GM19372 (cell line): Measurements from ENCODE around the gene SCAPER.
"Not testable (repeated sequence)": the region's sequence is repeated elsewhere in the genome, so short reads cannot be mapped to it uniquely, and the experiment has no call there.

ENCODE experiments used
- ATAC-seq: cut with Tn5 transposase; IDR thresholded peaks from one replicate; pipeline ENCODE4 v1.9.1; 2021; ENCODE audit warnings: mild to moderate bottlenecking, low read depth, moderate library complexity; ENCODE audit not compliant: unreplicated experiment

SCAPER gene

DNA sequence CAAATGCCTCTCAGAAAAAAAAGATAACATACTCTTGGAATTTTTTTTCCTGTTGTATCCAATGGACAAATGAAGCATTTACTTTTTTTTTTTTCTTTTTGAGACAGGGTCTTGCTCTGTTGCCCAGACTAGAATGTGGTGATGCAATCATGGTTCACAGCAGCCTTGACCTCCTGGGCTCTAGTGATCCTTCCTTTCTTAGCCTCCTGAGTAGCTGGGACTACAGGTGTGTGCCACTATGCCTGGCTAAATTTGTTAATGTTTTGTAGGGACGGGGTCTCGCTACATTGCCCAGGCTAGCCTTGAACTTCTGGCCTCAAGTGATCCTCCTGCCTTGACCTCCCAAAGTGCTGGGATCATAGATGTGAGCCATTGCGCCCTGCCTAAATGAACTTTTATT is 401.3 kb downstream of the SCAPER start:
- ATAC-seq: no peak

GRCh38 chr15:76503121-76503520 is 402.0 kb downstream of the SCAPER start:
- ATAC-seq: no peak

- no peak for ATAC-seq
Observed at GRCh38 chr15:76502678-76503077, 402.5 kb downstream of the SCAPER start.

GRCh38 chr15:76502185-76502584 is 403.0 kb downstream of the SCAPER start:
- ATAC-seq: not testable (repeated sequence)

- ATAC-seq: no peak
Observed at GRCh38 chr15:76501726-76502125, 403.4 kb downstream of the SCAPER start.

DNA sequence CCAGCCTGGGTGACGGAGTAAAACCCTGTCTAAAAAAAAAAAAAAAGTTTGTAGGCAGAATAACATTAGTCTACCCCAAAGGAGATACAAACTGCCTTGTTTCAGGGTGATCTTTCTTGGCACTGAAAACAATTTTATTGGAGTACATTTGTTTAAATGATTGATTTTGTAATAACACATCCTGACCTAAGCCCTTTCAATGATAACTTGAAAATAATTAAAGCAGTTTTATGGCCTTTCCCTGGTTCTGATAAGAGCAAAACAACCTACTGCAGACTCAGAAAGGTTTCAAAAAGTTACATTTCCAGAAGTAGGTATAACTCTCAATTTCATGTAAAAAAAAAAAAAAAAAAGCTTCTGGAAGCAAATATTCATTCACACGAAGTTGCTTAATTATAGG is 404.1 kb downstream of the SCAPER start:
- no peak for ATAC-seq

GRCh38 chr15:76495487-76495886 is 409.7 kb downstream of the SCAPER start:
- ATAC-seq: no peak

DNA sequence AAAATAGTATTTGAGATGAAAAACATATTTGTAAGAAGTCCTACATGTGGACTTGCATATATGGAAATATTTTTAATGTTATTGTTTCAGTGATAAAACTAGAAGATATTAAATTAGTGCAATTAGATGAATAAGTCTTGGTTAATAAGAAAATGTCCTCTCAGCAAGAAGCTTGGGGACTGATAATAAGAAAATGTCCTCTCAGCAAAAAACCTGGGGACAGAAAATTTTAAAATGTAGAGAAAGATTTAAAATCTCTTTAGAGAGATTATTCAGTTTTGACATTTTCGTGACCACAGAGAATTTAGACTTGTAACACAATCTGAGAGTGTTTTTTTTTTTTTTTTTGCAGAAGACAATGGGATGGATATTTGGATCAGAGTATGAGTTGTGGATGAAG is 412.6 kb downstream of the SCAPER start:
- ATAC-seq: no peak

DNA sequence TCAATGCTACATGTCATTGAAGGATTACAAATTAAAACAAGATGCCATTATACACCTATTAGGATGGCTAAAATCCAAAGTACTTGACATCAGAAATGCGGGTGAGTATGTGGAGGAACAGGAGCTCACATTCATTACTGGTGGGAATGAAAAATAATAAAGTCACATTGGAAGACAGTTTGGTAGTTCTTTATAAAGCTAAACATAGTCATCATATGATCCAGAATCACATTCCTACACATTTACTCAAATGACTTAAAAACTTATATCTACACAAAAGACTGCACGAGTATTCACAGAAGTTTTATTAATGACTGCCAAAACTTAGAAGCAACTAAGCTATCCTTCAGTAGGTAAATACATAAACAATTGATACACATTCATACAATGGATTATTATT is 421.4 kb downstream of the SCAPER start:
- no peak for ATAC-seq

DNA sequence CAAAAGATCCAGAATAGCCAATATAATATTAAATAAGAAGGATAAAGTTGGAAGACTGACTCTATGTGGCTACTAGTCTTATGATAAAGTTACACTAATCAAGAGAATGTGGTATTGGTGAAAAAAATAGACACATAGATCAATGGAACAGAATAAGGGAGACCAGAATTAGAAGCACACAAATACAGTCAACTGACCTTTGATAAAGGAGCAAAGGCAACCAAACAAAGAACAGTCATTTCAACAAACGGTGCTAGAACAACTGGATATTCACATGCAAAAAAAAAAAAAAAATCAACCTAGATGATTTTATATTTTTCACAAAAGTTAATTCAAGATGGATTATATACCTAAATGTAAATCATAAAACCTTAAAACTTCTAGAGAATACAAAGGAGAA is 422.1 kb downstream of the SCAPER start:
- no peak for ATAC-seq

DNA sequence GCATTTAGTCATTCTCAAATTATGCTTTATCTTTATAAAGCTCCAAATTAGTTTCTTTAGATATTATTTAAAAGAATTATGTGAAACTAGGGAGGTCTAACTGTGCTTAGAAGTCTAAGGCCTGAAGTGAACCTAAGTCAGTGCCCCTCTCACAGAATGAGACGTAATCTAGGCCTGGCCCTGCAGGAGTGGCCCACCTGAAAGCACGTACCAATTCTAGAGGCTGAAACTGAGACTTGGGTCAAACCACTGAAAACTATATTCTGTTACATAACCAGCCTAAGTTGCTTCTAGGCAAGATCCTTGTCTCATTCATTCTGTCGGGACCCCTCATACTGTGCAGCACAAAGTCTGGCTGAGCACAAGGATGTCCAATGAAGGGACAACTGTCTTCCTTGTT is 424.9 kb downstream of the SCAPER start:
- ATAC-seq: no peak

- no peak for ATAC-seq
Observed at GRCh38 chr15:76470691-76471090, 434.4 kb downstream of the SCAPER start.

GRCh38 chr15:76468722-76469121 is 436.4 kb downstream of the SCAPER start:
- no peak for ATAC-seq

- ATAC-seq: no peak
Observed at GRCh38 chr15:76467136-76467535, 438.0 kb downstream of the SCAPER start.

GRCh38 chr15:76465728-76466127 is 439.4 kb downstream of the SCAPER start:
- ATAC-seq: no peak

- ATAC-seq: no peak
Observed at GRCh38 chr15:76464247-76464646, 440.9 kb downstream of the SCAPER start.

DNA sequence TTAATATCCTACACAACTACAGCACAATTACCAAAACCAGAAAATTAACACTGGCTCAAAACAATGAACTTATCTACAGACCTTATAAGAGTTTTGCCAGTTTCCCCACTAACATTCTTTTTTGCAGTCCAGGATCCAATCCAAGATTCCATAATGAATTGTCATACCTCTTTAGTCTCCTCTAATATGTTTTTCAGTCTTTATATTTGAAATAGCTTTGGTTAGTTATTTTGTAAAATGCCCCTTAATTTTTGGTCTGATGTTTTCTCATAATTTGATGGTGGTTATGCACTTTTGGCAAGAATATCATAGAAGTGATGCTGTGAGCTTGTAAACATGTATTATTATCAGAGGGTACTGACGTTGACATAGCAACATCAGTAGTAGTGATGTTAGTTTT is 444.3 kb downstream of the SCAPER start:
- no peak for ATAC-seq

GRCh38 chr15:76460347-76460746 is 444.8 kb downstream of the SCAPER start:
- ATAC-seq: no peak

DNA sequence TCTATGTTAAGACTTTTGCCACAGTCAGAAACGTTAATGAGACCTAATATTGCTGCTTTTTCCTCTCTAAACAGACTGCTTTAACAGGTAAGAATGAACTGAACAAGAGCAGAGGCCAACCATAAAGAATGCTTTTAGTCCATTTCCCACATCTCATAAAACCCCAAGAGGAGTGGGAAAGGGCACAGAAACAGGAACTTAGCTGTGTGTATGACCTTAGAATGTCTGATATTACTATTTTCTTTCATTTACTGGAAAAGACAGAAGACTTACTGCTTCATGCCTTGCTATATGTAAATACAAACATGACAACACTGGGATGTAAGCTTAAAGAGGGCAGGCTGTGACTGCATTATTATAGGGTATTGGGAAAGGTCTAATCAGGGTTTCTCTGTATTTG is 453.6 kb downstream of the SCAPER start:
- no peak for ATAC-seq

DNA sequence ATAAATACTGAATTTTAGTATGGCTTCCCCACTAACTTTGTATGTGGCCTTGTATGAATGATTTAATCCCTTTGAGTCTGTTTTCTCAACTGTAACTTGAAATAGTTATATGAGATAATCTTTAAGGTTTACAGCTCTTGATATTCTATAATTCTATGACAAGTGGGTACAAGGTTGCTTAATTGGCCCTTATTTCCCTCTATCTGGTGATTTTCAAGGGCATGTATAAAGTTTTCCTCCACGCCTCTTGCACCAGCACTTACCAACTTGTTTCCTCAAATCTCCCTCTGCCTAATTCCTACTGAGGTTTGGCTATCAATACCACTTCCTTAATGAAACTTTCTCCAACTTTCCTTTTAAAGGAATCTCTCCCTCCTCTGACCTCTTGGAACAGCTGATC is 455.7 kb downstream of the SCAPER start:
- no peak for ATAC-seq

DNA sequence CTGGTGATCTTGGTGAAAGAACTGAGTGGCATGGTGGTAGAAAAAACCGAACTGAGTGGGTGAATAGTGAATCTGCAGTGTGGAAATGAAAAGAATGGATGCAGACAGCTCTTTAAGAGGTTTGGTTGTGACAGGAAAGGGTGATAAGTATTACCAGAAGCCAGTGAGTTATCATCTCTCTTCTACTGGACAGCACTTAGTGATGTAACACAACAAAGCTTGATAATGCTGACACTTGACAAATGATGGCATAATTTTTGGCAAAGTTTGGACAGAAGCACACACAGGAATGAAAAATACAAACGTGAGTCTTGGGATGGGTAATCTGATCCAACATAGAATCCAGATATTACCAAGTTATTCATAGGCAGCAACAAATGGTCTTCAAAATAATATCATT is 456.4 kb downstream of the SCAPER start:
- ATAC-seq: no peak

DNA sequence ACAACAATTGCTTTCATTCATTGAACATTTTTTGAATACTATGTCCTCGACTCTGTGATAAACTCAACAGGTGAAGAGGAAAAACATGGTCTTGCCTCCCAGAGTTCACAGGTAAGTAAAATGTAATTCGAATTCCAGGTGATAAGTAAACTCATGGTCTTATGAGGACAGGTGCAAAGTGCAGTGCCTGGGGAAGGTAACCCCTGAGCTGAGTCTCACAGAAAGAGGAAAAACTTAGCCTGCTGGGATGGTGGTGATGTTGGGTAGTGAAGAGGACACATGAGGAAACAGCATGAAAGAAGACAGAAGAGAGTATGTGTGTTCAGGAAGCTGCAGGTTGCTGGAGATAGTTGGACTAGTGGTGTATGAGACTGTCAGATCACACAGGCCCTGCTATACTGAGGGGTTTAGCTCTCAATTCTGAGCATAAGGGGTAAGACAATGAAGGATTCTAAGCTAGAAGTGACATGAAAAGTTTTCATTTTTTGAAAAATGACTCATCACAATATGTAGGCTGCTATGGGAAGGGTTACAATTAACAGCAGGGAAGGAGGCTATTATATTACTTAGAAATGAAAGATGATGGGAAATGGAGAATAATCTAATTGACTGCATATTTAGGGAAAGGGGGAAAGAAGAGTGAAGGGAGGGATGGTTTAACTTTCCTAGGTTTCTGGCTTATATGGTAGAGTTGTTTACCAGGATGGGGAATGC is 457.3 kb downstream of the SCAPER start:
- no peak for ATAC-seq

DNA sequence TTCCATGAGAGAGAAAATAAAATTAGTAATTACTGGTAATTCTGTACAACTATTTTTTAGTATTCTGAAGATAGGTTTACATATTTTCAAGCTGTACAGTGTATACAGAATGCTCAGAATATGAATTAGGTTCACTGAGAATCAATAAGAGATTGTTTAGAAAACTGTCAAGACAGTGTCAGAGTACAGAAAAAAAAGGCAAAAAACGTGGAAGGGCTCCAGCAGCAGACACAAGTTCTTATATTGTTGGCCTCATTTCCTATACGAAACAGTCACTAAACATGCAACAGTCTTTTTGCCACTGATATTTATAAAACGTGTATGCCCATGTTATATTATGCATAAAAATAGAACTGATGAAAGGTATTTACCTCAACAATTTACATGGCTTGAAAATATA is 464.7 kb downstream of the SCAPER start:
- no peak for ATAC-seq
